ENCODE results near the gene KATNAL2.

KATNAL2 gene

DNA sequence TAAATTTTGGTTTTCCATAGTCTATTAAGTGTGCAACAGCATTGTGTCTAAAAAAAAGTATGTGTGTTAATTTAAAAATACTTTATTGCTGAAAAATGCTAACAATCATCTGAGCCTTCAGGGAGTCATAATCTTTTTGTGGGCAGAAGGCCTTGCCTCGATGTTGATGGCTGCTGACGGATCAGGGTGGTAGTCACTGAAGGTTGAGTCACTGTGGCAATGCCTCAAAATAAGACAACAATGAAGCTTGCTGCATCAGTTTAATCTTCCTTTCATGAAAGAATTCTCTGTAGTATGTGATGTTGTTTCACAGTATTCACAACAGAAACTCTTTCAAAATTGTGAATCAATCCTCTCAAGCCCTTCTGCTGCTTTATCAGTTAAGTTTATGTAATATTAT is 201.6 kb downstream of the KATNAL2 start:
- no peak for DNase-seq

DNA sequence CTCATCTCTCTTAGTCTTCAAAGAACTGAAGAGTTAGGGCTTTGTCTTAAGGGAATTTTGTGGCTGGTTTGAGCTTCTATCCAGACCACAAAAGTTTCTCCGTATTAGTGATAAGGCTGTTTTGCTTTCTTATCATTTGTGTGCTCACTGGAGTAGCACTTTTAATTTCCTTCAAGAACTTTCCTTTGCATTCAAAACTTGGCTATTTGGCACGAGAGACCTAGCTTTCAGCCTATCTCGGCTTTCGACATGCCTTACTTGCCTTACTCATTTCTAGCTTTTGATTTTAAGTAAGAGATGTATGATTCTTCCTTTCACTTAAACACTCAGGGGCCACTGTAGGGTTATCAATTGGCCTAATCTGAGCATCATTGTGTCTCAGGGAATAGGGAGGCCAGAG is 203.0 kb downstream of the KATNAL2 start:
- DNase-seq, result peak in 1 of 2 experiments; percentile 35

DNA sequence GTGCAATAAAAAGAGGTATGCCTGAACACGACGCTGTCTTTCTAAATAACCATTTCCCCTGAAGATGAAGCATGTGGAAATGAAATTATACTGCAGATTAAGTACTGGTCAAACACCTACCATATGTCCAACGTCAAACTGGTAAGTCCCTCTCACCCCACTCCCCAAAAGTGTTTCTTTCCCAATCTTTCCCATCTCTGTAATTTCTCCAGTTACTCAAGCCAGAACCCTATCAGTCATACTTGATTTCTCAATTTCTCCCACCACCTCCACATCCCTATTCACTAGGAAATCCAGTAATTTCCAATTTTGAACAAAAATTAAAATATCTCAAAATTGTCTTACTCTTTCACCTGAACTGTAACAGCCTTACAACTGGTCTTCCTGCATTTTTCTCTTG is 203.7 kb downstream of the KATNAL2 start:
- no peak for DNase-seq

DNA sequence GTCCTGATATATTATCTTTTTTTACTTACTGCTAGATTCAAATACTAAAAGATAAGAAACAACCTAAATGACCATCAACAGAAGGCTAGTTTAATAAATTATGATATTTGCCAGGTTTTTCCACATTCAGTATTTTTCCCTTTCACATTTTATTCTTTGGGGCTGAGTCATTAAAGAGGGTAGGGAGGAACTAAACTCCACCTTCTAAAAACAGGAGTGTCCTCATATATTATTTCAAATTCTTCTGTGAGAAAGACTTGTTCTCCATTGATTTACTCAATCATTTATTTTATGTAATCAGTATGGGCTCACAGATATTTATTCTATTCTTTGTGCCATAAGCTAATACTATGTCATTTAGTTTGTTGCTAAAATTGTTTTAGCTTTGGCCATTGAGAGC is 223.9 kb downstream of the KATNAL2 start:
- no peak for DNase-seq

DNA sequence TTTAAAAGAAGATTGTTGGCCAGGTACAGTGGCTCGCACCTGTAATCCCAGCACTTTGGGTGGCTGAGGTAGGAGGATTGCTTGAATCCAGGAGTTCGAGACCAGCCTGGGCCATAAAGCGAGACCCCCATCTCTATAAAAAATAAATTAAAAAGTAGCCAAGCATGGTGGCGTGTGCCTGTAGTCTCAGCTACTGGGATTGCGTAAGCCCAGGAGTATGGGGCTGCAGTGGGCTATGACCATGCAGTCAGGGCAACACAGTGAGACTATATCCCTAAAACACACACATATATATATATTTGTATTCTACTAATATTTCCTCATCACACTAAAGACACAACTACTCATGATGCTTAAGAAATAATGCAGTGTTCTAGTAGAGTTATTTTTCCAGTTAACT is 225.8 kb downstream of the KATNAL2 start:
- no peak for DNase-seq

DNA sequence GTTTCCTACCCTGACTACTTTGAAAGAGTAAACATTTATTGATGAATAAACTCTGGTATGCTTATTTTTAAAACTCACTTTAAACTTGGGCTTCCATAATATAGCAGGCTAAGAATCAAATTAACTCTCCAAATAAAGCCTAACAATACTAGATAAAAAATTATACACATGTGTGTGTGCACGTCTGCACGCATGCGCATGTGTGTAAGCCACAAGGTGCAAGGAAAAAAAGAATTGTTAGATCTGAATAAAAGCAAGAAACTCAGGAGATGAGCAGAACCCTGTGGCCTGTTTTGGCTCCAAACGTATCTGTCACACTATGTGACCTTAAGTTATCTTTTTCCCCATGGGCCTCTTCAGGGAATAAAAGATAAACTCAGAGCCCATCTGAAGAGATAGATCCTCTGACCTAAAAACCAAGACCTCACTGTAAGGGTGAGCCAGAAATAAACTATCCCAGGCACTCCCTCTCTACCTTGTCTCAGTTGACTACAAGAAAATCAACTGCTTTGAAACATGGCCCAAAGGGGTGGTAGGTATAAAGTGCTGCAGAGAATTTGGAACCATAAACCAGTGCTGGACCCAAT is 226.6 kb downstream of the KATNAL2 start:
- DNase-seq, result no peak

DNA sequence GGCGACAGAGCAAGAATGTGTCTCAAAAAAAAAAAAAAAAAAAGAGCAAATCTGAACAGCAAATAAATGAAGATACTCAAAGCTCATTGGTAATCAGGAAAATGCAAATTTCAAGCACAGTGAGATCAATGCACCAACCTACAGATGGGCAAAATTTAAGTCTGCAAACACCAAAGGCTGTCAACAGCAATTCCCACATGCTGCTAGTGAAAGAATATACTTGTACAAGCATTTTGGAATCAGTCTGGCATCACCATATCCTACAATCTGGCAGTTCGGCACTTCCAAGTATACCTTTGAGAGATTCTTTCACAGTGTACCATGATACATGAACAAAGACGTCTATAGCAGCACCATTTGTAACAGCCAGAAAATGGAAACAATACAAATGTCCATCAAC is 228.8 kb downstream of the KATNAL2 start:
- DNase-seq, result no peak

DNA sequence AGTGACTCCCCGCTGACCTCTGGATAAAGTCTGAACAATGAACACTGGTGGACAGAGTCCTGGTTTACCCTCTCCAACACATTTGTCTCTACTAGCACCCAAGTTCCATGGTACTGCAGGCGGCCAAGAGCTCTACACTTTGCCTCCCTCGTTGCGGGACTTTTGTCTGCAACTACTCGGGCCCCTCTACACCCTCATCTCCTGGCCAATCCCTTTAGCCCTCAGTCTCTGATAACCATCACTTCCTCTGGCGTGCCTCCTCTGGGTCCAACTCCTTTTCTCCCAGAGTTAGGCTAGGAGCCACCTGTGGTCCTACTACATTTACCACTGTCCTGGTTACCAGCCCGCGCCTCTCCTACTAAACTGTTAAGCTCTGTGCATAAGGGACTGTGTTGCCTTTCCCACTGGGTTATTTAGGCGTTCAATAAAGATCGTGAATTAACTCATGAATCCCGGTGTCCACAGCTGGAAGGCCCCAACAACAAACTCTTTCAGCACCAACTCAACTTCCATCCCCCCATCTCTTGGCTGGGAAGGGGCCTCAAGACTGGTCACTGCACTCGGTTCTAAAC is 232.1 kb downstream of the KATNAL2 start:
- peak; percentile 24 to 26 for DNase-seq

DNA sequence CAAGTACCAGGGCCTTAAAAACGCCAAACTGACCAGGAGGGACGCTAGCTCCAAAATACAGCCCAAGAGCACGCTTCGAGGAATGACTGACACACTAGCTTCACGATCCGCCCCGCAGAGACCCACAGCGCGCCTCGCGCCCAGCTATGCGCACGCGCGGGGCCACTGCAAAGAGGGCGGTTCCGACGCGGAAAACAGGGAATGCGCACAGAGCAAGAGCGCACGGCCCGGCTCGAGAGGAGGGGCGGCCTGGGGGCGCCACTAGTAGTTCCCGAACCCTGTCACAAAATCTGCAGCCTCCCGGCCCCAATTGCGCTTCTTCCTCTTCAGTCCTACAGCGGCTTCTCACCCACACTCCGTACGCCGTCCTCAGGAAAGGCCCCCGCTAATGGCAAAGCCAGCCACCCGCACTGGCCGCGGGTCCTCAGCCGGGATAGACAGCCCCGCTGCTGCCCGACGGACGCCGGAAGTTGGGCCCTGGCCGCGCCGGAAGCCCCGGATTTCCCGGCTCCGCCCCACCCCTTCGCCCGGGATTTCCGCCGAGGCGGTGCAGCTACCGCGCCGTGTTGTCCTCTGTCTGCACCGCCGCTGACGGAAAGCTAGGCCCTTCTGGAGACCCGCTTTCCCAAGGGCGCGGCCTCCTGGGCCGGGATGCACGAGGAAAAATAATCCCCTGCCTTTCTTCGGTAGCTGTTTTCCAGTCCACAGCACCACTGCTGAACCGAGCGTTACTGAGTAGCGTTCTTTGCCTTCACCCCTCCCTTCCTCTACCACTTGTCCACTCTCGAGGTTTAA is 232.8 kb downstream of the KATNAL2 start, which contains the start of gene HDHD2:
Gene HDHD2, minus strand, starts transcription at position 472 of the 795 bp plus-strand sequence. CDS start 14,061 bp downstream, outside the sequence.
- DNase-seq, result peak; percentile 87 to 91

DNA sequence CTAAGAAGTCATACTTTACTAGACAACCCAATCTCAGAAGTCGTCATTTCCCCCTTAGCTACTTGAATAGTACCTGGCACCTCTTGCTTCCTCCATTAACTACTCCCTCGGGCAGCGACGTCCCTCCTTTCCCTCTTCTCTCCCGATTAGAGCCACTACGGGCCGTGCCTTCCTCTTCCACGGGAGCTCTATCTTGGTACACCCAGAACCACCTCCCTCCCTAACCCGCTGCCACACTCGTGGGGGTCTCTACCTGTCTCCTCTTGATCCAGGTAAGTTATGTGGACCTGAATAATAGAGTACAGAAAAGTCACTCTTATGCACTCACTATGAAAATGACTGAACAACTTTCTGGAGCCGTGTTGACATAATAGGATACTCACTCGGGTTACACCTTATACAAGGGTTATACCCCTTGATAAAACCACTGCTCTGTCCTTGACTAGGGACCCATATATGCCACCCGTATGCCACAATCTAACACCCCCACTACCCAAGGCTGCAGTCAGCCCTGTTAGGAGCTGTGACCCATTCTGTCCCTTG is 233.5 kb downstream of the KATNAL2 start:
- DNase-seq, result peak in 1 of 2 experiments; percentile 42

DNA sequence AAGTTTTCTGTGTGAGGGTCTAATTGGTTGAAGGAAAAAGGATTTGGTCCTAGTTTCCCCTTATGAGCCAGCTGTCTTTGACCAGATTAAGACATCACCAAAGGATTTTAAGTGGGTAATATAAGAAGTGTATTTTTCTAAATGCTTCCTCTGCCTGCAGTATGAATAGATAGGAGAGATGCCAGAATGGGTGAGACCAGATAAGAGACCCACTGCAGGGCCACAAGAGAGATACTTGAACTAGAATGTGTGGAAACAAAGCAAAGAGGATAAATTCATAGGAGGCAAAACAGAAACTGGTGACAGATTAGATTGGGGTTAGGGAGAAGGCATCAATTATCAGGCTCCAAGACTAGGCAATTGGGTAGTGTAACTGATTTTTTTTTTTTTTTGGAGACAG is 234.0 kb downstream of the KATNAL2 start:
- no peak for DNase-seq

Data from activated T-cell treated with anti-CD3 and anti-CD28 coated beads, Interleukin-2, amount 50 U/mL, for 48 hours (primary cell).